Peyer's patch (tissue), 4 donors: ENCODE results near the gene LCMT2. TPM values are rescaled to one million over a fixed set of nuclear protein-coding genes. Genes with fewer than 3 reads are reported as not detected.

Experiments
- DNase-seq, 3 donors: peaks; one replicate each; pipeline ENCODE4 v3.0.0-alpha.2; 2017 to 2019
- H3K27ac ChIP-seq, 4 donors: fragments of 200-600 bp; sonication (generic); one replicate each; pipeline ENCODE4 v1.5.1; 2016 to 2019
- H3K27me3 ChIP-seq, 2 donors: fragments of 200-600 bp; sonication (generic); one replicate each; pipeline ENCODE4 v1.5.1; 2019
- H3K36me3 ChIP-seq, 3 donors: fragments of 200-600 bp; sonication (generic); one replicate each; pipeline ENCODE4 v1.5.1; 2016 to 2019
- H3K4me1 ChIP-seq, 4 donors: fragments of 200-600 bp; sonication (generic); one replicate each; pipeline ENCODE4 v1.5.1; 2016 to 2019
- H3K4me3 ChIP-seq, 4 donors: fragments of 200-600 bp; sonication (generic); 1 replicate in 3 of 4; 2 replicates in 1 of 4; pipeline ENCODE4 v1.5.1; 2016 to 2019; ENCODE audit warnings: mild to moderate bottlenecking in 1 of 4
- H3K9me3 ChIP-seq, 4 donors: fragments of 200-600 bp; sonication (generic); one replicate each; pipeline ENCODE4 v1.5.1; 2016 to 2019; ENCODE audit warnings: mild to moderate bottlenecking in 1 of 4
- POLR2A ChIP-seq, 2 donors: fragments of 450-650 bp; IDR thresholded peaks; one replicate each; pipeline ENCODE4 v1.5.1; 2017; ENCODE audit warnings: antibody characterized with exemption in 2 of 2, mild to moderate bottlenecking in 2 of 2, moderate library complexity in 2 of 2
- total RNA-seq, 4 donors: library from RNA; depleted of rRNA; stranded (reverse); fragments of >200 nt; gene quantifications; one replicate each; pipeline ENCODE4 v1.1.0, GENCODE V29; 2016
- TF ChIP-seq, protein P1 (sequence below), 6 experiments: fragments of 450-650 bp in 4 of 6; fragments of 200-600 bp in 2 of 6; sonication (generic) in 1 of 6; IDR thresholded peaks; one replicate each; pipeline ENCODE4 v1.5.1; 2017 to 2019; ENCODE audit warnings: antibody characterized with exemption in 6 of 6, mild to moderate bottlenecking in 3 of 6, moderate library complexity in 1 of 6

Gene LCMT2
- total RNA-seq, 4 donors from 2014 or later = 2.8 to 5.1 (median 3.6) TPM

DNA sequence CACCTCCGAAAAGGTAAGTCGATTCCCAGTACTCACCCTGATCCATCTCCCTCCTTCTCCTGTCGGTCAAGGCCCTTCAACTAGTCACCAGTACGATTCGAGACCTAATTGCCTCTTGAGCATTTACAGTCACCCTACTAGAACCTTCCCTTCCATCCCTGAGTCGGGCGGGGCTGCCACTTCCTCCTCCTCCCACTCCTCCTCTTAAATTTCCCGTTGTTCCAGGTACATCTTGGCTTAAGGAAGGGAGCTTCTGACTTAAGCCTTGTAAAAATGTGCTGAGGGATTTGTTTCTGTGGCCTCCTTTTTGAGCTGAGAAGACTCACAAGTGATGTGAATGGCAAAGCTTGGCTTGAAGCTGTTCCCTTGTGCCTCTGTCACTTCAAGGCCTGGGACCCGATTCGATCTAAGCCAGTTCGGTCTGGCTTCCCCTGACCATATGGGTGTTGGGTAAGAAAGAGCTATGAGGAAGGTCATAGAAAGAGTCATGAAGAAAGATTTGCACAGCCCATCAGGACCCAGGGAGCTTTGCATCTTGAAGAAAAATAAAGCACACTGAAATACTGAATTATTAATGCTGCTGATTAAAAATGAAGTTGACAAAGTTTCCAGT lies 28.1 kb downstream of the LCMT2 start, which contains the start of gene TGM7:
TGM7 (minus strand) TSS at position 51 of the 613 bp plus-strand sequence.
- Histone ChIP-seq H3K36me3 (no peaks in the 10 kb centered on the region), H3K27me3 (no peaks in the 10 kb centered on the region), H3K4me1 (no peaks in the 10 kb centered on the region), H3K27ac (no peak within 1 kb of the TSS), H3K4me3 (no peak within 1 kb of the TSS), H3K9me3 (no peaks in the 10 kb centered on the region)
- DNase-seq = no peak
- no peak for TF ChIP-seq POLR2A (IDR thresholded peaks at IDR 0.05)
- TF ChIP-seq, protein P1, sequence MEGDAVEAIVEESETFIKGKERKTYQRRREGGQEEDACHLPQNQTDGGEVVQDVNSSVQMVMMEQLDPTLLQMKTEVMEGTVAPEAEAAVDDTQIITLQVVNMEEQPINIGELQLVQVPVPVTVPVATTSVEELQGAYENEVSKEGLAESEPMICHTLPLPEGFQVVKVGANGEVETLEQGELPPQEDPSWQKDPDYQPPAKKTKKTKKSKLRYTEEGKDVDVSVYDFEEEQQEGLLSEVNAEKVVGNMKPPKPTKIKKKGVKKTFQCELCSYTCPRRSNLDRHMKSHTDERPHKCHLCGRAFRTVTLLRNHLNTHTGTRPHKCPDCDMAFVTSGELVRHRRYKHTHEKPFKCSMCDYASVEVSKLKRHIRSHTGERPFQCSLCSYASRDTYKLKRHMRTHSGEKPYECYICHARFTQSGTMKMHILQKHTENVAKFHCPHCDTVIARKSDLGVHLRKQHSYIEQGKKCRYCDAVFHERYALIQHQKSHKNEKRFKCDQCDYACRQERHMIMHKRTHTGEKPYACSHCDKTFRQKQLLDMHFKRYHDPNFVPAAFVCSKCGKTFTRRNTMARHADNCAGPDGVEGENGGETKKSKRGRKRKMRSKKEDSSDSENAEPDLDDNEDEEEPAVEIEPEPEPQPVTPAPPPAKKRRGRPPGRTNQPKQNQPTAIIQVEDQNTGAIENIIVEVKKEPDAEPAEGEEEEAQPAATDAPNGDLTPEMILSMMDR (IDR thresholded peaks at IDR 0.05) = no peak

DNA sequence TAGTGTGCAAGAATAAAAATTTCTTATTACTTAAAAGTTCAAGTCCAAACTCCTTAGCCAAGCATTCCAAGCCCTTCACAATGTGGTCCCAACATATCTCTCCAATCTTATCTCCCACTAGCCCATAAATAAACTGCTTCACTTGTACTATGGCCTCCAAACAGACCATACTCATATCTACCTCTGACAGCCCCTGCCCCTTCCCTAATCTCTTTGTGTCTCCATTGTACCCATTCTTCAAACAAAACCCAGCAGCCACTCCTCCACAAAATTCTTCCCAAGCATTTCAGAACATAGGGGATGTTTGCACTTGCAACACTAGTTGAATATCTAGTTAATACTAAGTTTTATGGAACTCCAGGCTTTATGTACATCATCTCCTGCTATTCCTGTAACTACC lies 30.5 kb downstream of the LCMT2 start:
- Histone ChIP-seq H3K27me3 (no peaks in the 10 kb centered on the region), H3K36me3 (no peaks in the 10 kb centered on the region), H3K4me3 (no peak overlapping the region)

DNA sequence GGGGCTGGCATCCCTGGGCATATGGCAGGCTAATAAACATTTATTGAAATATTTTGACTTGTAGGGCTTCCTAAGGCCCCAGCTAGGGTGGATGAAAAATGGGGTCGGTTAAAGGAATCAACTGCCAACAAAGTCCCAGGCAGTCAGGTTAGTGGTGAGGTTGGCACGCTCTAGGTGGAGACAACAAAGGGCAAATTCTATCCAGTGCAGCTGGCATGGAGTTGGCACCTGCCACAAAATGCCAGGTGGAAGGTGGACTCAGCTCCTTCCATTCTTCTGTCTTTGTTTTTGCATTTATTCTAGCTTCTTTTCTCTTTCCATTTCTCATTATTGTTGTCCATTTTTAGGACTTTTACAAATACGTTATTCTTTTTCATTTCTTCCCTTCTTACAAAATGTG lies 31.0 kb downstream of the LCMT2 start:
- DNase-seq = no peak
- H3K36me3 ChIP-seq = no peaks in the 10 kb centered on the region
- H3K9me3 ChIP-seq = no peaks in the 10 kb centered on the region
- H3K4me1 ChIP-seq = no peaks in the 10 kb centered on the region
- no peaks in the 10 kb centered on the region for H3K27me3 ChIP-seq
- no peak for TF ChIP-seq POLR2A (IDR thresholded peaks at IDR 0.05)
- TF ChIP-seq, protein P1 (IDR thresholded peaks at IDR 0.05) = no peak
- H3K27ac ChIP-seq = no peak overlapping the region
- no peak overlapping the region for H3K4me3 ChIP-seq

More for the DNA sequence above, 30.5 kb downstream of the LCMT2 start:
- no peaks in the 10 kb centered on the region for H3K9me3 ChIP-seq
- no peaks in the 10 kb centered on the region for H3K4me1 ChIP-seq
- DNase-seq = no peak
- no peak overlapping the region for H3K27ac ChIP-seq
- no peak for TF ChIP-seq POLR2A (IDR thresholded peaks at IDR 0.05)
- TF ChIP-seq, protein P1 (IDR thresholded peaks at IDR 0.05) = no peak

DNA sequence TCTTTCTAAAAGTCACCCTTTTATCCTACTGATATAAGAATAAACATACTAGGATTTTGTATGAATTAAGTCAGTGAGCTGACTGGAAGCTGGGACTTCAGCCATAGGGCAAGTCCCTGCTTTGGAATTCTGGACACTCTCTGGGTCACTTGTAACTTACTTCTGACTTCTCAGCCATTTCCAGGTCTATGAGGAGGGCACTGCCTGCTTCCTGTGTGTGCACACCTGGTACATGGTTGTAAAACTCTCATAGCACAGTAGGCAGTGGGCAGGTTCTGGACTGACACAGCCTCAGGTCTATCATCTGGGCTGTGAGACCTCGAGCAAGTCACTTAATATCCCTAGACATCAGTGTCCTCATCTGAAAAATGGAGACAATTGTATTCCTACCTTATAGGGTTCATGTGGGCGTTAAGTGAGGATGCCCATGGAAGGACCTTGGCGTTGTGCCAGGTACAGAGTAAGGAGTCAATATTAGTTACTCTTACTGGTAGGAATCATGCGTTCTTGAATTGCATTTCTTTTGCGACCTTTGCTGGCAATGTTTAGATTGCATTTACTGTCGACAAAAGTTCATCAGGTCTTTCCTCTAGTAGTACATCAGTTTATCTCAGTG lies 36.2 kb downstream of the LCMT2 start:
- H3K36me3 ChIP-seq = no peaks in the 10 kb centered on the region
- no peak for TF ChIP-seq POLR2A (IDR thresholded peaks at IDR 0.05)
- TF ChIP-seq, protein P1 (IDR thresholded peaks at IDR 0.05) = no peak
- no peak overlapping the region for H3K27ac ChIP-seq
- H3K4me3 ChIP-seq = no peak overlapping the region
- no peaks in the 10 kb centered on the region for H3K4me1 ChIP-seq
- H3K9me3 ChIP-seq = no peaks in the 10 kb centered on the region
- H3K27me3 ChIP-seq = peaks cover 0 to 5% of the 10 kb centered on the region in 2 donors
- peak in 1 of 3 donors; percentile 14 for DNase-seq

DNA sequence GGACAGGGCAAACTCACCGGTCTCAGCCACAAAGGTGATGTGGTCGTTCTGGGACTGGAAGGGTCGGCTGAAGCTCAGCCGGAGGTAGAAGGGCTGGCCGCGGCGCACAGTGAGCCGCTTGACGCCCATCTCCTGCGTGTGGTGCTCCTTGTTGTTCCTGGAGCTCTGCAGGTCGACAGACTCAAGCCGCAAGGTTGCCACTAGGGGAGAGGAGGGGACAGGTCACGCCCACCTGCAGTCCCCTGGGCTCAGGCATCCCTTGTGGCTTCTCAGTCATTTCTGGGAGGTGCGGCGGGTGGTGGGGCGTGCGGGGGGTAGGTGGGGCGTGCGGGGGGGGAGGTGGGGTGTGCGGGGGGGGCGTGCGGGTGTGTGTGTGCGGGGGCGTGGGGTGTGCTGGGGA lies 36.9 kb downstream of the LCMT2 start:
- Histone ChIP-seq H3K27me3 (peaks cover 0 to 5% of the 10 kb centered on the region in 2 donors), H3K27ac (no peak overlapping the region), H3K4me1 (no peaks in the 10 kb centered on the region), H3K36me3 (no peaks in the 10 kb centered on the region), H3K4me3 (no peak overlapping the region), H3K9me3 (no peaks in the 10 kb centered on the region)
- DNase-seq = peak in 1 of 3 donors; percentile 14
- no peak for TF ChIP-seq POLR2A (IDR thresholded peaks at IDR 0.05)
- TF ChIP-seq, protein P1 (IDR thresholded peaks at IDR 0.05) = no peak
